Activated naive CD4-positive, alpha-beta T cell treated with anti-CD3 and anti-CD28 coated beads, Interleukin-2, amount 50 U/mL, for 72 hours (primary cell): ENCODE data around the gene DNASE1L1. TPM values are rescaled to one million over a fixed set of nuclear protein-coding genes. Genes with fewer than 3 reads are reported as not detected.

Experiments
- ATAC-seq, 2 donors: fragments of 150-1000 bp; cut with Tn5 transposase; 2 replicates each; pipeline ENCODE4 v1.10.0; 2021; ENCODE audit warnings: mild to moderate bottlenecking in 2 of 2, moderate library complexity in 2 of 2
- DNase-seq, 2 donors: peaks; one replicate each; pipeline ENCODE4 v3.0.0; 2021 to 2022; ENCODE audit warnings: low spot score in 2 of 2
- H3K27ac Mint-ChIP-seq, 2 donors: one replicate each; pipeline ENCODE4 v1.8.0; 2022; ENCODE audit warnings: mild to moderate bottlenecking in 2 of 2, mixed read lengths in 2 of 2
- H3K36me3 Mint-ChIP-seq, 2 donors: one replicate each; pipeline ENCODE4 v1.8.0; 2022; ENCODE audit warnings: mixed read lengths in 2 of 2
- H3K9me3 Mint-ChIP-seq, 2 donors: one replicate each; pipeline ENCODE4 v1.8.0; 2022; ENCODE audit warnings: mixed read lengths in 2 of 2
- total RNA-seq, 2 donors: library from RNA; stranded (reverse); gene quantifications; one replicate each; pipeline ENCODE4 v1.2.3, GENCODE V29; 2022

Gene DNASE1L1
- total RNA-seq, 2 donors from 2014 or later, result 14.7 to 20.6 TPM

GRCh38 chrX:154369449-154370299, 39.4 kb downstream of the DNASE1L1 start:
- ATAC-seq (peak; percentile 13 to 20), DNase-seq (peak in 1 of 2 donors; percentile 75)
- peaks cover 5 to 9% of the 10 kb centered on the region in 2 donors for H3K36me3 Mint-ChIP-seq
- no peaks in the 10 kb centered on the region for H3K9me3 Mint-ChIP-seq
- H3K27ac Mint-ChIP-seq, result peak overlapping the region; percentile 79 to 83

- H3K36me3 Mint-ChIP-seq, result peaks cover 5 to 12% of the 10 kb centered on the region in 2 donors
These were observed 40.2 kb downstream of the DNASE1L1 start for GRCh38 chrX:154368630-154369448.

GRCh38 chrX:154367474-154368308, 41.4 kb downstream of the DNASE1L1 start:
- DNase-seq (no peak), ATAC-seq (no peak)
- no peaks in the 10 kb centered on the region for H3K9me3 Mint-ChIP-seq
- H3K36me3 Mint-ChIP-seq, result peaks cover 5 to 12% of the 10 kb centered on the region in 2 donors
- H3K27ac Mint-ChIP-seq, result peak overlapping the region; percentile 81 to 91

More at GRCh38 chrX:154368630-154369448, 40.2 kb downstream of the DNASE1L1 start:
- DNase-seq (peak; percentile 74 to 95), ATAC-seq (peak; percentile 63 to 76)
- Mint-ChIP-seq H3K27ac (peak overlapping the region; percentile 81 to 91), H3K9me3 (no peaks in the 10 kb centered on the region)

GRCh38 chrX:154366666-154367055, 42.4 kb downstream of the DNASE1L1 start:
- DNase-seq, result no peak
- no peak for ATAC-seq
- no peaks in the 10 kb centered on the region for H3K9me3 Mint-ChIP-seq
- peaks cover 5 to 12% of the 10 kb centered on the region in 2 donors for H3K36me3 Mint-ChIP-seq
- H3K27ac Mint-ChIP-seq, result no peak overlapping the region

- Mint-ChIP-seq H3K36me3 (peaks cover 5 to 12% of the 10 kb centered on the region in 2 donors), H3K9me3 (no peaks in the 10 kb centered on the region), H3K27ac (no peak overlapping the region)
- DNase-seq (no peak), ATAC-seq (no peak)
These were observed 42.9 kb downstream of the DNASE1L1 start for GRCh38 chrX:154365997-154366665.

GRCh38 chrX:154365052-154365600, 43.9 kb downstream of the DNASE1L1 start:
- peak overlapping the region in 1 of 2 donors; percentile 14 for H3K27ac Mint-ChIP-seq
- peaks cover 5 to 11% of the 10 kb centered on the region in 2 donors for H3K36me3 Mint-ChIP-seq
- H3K9me3 Mint-ChIP-seq, result no peaks in the 10 kb centered on the region
- no peak for DNase-seq
- ATAC-seq, result no peak

- H3K36me3 Mint-ChIP-seq, result peaks cover 0 to 7% of the 10 kb centered on the region in 2 donors
- ATAC-seq (no peak), DNase-seq (no peak)
- no peaks in the 10 kb centered on the region for H3K9me3 Mint-ChIP-seq
- H3K27ac Mint-ChIP-seq, result no peak overlapping the region
These were observed 45.2 kb downstream of the DNASE1L1 start for GRCh38 chrX:154363706-154364439.

- Mint-ChIP-seq H3K36me3 (peaks cover 0 to 10% of the 10 kb centered on the region in 2 donors), H3K9me3 (no peaks in the 10 kb centered on the region), H3K27ac (no peak overlapping the region)
- ATAC-seq (no peak), DNase-seq (no peak)
These were observed 46.8 kb downstream of the DNASE1L1 start for GRCh38 chrX:154362085-154362742.

- DNase-seq, result no peak
- Mint-ChIP-seq H3K27ac (no peak overlapping the region), H3K9me3 (no peaks in the 10 kb centered on the region), H3K36me3 (peaks cover 0 to 10% of the 10 kb centered on the region in 2 donors)
- no peak for ATAC-seq
These were observed 48.8 kb downstream of the DNASE1L1 start for GRCh38 chrX:154360155-154360713.

GRCh38 chrX:154359362-154360154, 49.5 kb downstream of the DNASE1L1 start:
- DNase-seq (no peak), ATAC-seq (no peak)
- Mint-ChIP-seq H3K27ac (no peak overlapping the region), H3K36me3 (peaks cover 0 to 5% of the 10 kb centered on the region in 2 donors), H3K9me3 (no peaks in the 10 kb centered on the region)

GRCh38 chrX:154358829-154359228, 50.2 kb downstream of the DNASE1L1 start:
- ATAC-seq, result no peak
- H3K36me3 Mint-ChIP-seq, result peaks cover 0 to 4% of the 10 kb centered on the region in 2 donors

GRCh38 chrX:154358011-154358410, 51.0 kb downstream of the DNASE1L1 start:
- Mint-ChIP-seq H3K27ac (no peak overlapping the region), H3K9me3 (no peaks in the 10 kb centered on the region), H3K36me3 (peaks cover 0 to 4% of the 10 kb centered on the region in 2 donors)
- no peak for ATAC-seq
- no peak for DNase-seq

More at GRCh38 chrX:154358829-154359228, 50.2 kb downstream of the DNASE1L1 start:
- Mint-ChIP-seq H3K9me3 (no peaks in the 10 kb centered on the region), H3K27ac (peak overlapping the region in 1 of 2 donors; percentile 59)
- DNase-seq, result no peak

- Mint-ChIP-seq H3K36me3 (peaks cover 0 to 4% of the 10 kb centered on the region in 2 donors), H3K9me3 (no peaks in the 10 kb centered on the region), H3K27ac (no peak overlapping the region)
- ATAC-seq (no peak), DNase-seq (no peak)
These were observed 51.8 kb downstream of the DNASE1L1 start for GRCh38 chrX:154357205-154357604.

- no peak for ATAC-seq
- DNase-seq, result no peak
- H3K9me3 Mint-ChIP-seq, result no peaks in the 10 kb centered on the region
- H3K27ac Mint-ChIP-seq, result no peak overlapping the region
- peaks cover 0 to 4% of the 10 kb centered on the region in 2 donors for H3K36me3 Mint-ChIP-seq
These were observed 52.5 kb downstream of the DNASE1L1 start for GRCh38 chrX:154356596-154356995.
